LNCaP clone FGC (cell line): Measurements from ENCODE around the gene CD177.

Source experiments
- DNase-seq: peaks from one replicate; pipeline ENCODE4 v3.0.0-alpha.2; 2011; ENCODE audit warnings: low read depth
- H3K4me3 ChIP-seq: 2 replicates; pipeline ENCODE4 v1.5.1; 2011; ENCODE audit warnings: mild to moderate bottlenecking, low read depth, low read length, control low read depth
- TF ChIP-seq, protein P1 (sequence below): IDR thresholded peaks from 2 replicates; pipeline ENCODE4 v1.5.1; 2012; ENCODE audit warnings: mild to moderate bottlenecking; ENCODE audit not compliant: control insufficient read depth, insufficient read depth; ENCODE audit errors: extremely low read depth

CD177 gene, protein sequence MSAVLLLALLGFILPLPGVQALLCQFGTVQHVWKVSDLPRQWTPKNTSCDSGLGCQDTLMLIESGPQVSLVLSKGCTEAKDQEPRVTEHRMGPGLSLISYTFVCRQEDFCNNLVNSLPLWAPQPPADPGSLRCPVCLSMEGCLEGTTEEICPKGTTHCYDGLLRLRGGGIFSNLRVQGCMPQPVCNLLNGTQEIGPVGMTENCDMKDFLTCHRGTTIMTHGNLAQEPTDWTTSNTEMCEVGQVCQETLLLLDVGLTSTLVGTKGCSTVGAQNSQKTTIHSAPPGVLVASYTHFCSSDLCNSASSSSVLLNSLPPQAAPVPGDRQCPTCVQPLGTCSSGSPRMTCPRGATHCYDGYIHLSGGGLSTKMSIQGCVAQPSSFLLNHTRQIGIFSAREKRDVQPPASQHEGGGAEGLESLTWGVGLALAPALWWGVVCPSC

DNA sequence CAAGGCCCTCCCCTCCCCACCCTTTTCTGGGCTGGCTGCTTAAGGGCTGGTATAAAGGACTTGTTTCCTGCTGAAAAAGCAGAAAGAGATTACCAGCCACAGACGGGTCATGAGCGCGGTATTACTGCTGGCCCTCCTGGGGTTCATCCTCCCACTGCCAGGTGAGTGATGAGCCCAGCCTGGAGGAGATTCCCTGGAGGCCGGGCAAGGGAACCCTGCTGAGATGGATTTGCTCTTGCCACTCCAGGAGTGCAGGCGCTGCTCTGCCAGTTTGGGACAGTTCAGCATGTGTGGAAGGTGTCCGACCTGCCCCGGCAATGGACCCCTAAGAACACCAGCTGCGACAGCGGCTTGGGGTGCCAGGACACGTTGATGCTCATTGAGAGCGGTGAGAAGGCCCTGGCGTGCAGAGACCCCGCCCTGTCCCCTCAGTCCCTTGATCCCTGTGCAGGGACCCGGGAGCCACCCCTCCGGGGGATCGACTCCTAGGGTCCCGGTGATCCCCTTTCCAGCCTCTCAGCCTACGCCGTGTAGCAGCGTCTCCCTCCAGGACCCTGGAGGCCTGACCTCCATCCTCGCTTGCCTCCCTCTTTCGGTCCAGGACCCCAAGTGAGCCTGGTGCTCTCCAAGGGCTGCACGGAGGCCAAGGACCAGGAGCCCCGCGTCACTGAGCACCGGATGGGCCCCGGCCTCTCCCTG lies at the start of gene CD177:
Gene CD177, plus strand, starts transcription at position 81 of the 699 bp plus-strand sequence. Its CDS starts 29 bp downstream, at position 110.
- TF ChIP-seq, protein P1, sequence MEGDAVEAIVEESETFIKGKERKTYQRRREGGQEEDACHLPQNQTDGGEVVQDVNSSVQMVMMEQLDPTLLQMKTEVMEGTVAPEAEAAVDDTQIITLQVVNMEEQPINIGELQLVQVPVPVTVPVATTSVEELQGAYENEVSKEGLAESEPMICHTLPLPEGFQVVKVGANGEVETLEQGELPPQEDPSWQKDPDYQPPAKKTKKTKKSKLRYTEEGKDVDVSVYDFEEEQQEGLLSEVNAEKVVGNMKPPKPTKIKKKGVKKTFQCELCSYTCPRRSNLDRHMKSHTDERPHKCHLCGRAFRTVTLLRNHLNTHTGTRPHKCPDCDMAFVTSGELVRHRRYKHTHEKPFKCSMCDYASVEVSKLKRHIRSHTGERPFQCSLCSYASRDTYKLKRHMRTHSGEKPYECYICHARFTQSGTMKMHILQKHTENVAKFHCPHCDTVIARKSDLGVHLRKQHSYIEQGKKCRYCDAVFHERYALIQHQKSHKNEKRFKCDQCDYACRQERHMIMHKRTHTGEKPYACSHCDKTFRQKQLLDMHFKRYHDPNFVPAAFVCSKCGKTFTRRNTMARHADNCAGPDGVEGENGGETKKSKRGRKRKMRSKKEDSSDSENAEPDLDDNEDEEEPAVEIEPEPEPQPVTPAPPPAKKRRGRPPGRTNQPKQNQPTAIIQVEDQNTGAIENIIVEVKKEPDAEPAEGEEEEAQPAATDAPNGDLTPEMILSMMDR, result no peak
- no peak within 1 kb of the TSS for H3K4me3 ChIP-seq
- DNase-seq, result no peak

DNA sequence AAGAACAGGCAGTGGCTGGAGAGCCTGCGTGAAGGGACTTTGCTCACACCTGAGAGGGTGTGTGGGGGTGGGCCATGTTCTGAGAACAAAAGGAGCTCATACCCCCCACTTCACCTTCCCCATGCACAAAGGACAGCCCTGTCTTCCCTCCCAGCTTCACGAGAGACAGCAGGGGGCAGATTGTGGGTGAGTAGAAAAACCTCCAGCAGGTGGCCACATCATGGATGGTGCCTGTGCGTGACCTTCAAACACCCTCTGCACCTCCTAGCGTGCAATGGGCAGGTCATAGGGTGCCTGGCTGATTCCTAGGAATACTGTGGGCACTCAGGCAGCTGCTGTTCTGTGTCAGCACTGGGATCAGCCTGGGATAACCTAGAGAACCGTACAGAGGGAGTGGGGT lies 47.8 kb upstream of the CD177 start:
- no peak for DNase-seq
- TF ChIP-seq, protein P1, result peak; percentile 14; the same call in 1 of the 2 replicates
- H3K4me3 ChIP-seq, result no peak overlapping the region

DNA sequence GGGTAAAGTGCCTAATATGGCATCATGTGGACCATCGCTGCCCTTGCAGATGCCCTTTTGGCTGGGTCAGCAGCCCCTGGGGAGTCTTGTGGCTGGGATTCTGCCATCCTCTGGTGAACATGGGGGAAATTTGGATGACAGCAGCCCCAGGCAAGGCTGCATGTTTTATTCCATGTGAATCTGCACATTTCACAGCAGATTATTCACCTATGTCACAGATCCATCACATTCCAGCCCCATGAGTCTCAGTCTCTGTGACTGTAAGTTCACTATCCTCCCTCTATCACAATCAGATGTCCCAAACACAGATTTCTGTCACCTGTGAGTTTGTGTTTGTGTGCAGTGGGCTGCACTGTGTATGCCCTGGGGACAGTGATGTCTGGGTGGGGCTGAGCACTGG lies 47.4 kb upstream of the CD177 start:
- no peak overlapping the region for H3K4me3 ChIP-seq
- DNase-seq, result no peak
- TF ChIP-seq, protein P1, result no peak

DNA sequence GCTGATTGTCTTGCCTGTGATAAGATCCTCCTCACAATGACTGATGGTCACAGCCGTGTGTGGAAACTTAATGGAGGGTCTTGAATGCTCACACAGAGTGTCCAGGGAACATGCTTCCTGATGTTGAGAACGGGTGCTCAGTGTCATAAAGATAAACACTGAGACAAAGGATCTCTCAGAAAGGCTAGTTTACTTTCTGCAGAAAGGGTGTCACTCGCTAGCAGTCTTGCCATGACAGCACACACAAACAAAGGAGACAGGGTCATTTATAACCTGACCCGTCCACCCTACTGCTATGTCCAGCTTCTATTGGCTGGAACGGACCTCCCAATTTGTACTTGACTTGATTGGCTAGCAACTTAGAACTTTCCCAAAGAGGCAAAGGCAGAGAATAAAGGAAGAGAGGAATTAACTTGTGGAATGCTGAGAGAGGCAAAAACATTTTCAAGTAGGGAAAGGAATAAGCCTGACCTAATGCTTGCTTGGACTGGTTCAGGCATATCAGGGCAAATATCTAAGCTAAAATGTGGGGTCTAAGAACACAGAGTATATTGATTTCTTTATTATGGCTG lies 45.2 kb upstream of the CD177 start:
- DNase-seq, result no peak
- no peak overlapping the region for H3K4me3 ChIP-seq
- TF ChIP-seq, protein P1, result no peak

DNA sequence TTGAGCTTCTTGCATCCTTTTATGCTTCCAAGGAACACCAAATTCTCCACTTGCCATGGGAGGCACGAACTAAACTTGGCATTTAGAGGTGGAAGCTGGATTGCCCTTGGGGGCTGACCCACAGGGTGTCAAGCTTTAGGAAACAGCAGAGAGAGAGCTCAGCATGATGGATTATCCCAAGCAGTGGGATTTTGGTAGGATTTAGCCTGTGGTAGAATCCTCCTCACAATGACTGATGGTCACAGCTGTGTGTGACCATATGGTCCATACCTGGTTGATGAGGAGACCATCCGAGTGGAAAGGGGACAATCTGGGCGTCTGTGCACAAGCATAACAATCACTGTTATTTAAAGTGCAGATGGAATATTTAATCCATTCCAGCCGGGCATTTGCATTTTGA lies 44.0 kb upstream of the CD177 start:
- no peak for DNase-seq
- no peak overlapping the region for H3K4me3 ChIP-seq
- TF ChIP-seq, protein P1, result no peak

DNA sequence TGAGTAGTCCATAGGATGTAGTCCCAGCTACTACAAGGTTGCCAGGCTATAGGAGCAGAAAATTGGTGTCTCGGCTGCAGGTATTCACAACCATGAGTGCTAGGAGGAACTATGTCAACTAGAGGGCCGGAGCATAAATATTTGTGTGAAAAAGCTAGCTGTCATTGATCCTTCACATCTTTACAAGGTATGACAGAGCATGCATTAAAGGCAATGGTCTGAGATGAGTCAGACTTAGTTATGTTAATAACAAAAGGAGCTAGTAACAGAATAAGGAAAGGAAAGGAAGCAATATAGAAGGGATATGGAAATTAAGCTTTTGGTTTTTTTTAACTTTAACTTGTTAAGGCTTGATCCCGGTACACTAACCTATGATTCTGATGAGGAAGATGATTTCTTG lies 43.3 kb upstream of the CD177 start:
- no peak overlapping the region for H3K4me3 ChIP-seq
- TF ChIP-seq, protein P1, result no peak
- DNase-seq, result no peak
